ENCODE data around the gene ASPSCR1.

ASPSCR1 gene

GRCh38 chr17:81983011-81983638 is 5.7 kb downstream of the ASPSCR1 start:
- DNase-seq: no peak

- no peak for DNase-seq
Observed at GRCh38 chr17:81983639-81984373, 6.4 kb downstream of the ASPSCR1 start.

GRCh38 chr17:81984773-81985410 is 7.5 kb downstream of the ASPSCR1 start:
- no peak for DNase-seq

GRCh38 chr17:81986606-81987005 is 9.2 kb downstream of the ASPSCR1 start:
- no peak for DNase-seq

- no peak for DNase-seq
Observed at GRCh38 chr17:81987161-81987770, 9.8 kb downstream of the ASPSCR1 start.

- DNase-seq: no peak
Observed at GRCh38 chr17:81990836-81991683, 13.6 kb downstream of the ASPSCR1 start.

- DNase-seq: no peak
Observed at GRCh38 chr17:81991684-81992305, 14.4 kb downstream of the ASPSCR1 start.

GRCh38 chr17:81992306-81993102 is 15.1 kb downstream of the ASPSCR1 start:
- DNase-seq: no peak

- DNase-seq: no peak
Observed at GRCh38 chr17:81993729-81994592, 16.5 kb downstream of the ASPSCR1 start.

GRCh38 chr17:81994593-81995462 is 17.4 kb downstream of the ASPSCR1 start:
- no peak for DNase-seq

GRCh38 chr17:81995463-81996231 is 18.2 kb downstream of the ASPSCR1 start:
- no peak for DNase-seq

- no peak for DNase-seq
Observed at GRCh38 chr17:81996232-81996756, 18.9 kb downstream of the ASPSCR1 start.

GRCh38 chr17:81996757-81997441 is 19.5 kb downstream of the ASPSCR1 start:
- no peak for DNase-seq

- DNase-seq: no peak
Observed at GRCh38 chr17:81998212-81998611, 20.8 kb downstream of the ASPSCR1 start.

- no peak for DNase-seq
Observed at GRCh38 chr17:81998691-81999438, 21.4 kb downstream of the ASPSCR1 start.

- DNase-seq: no peak
Observed at GRCh38 chr17:81999587-81999975, 22.2 kb downstream of the ASPSCR1 start.

Data from NCI-H345 (cell line).